ENCODE results near the gene GFRA4. TPM values are rescaled to one million over a fixed set of nuclear protein-coding genes. Genes with fewer than 3 reads are reported as not detected.

Gene GFRA4
- total RNA-seq, 1 experiment from 2014 or later: not detected

- H3K23ac ChIP-seq (ENCODE audit: insufficient read length, low read depth, low read length): no peak overlapping the region
- no peak overlapping the region for H3K27ac ChIP-seq (ENCODE audit: insufficient read length, low read depth, low read length)
- Mint-ChIP-seq H3K4me3 (peak overlapping the region in 1 of 2 experiments; percentile 58; a peak in 1 of 5 replicates), H3K4me1 (peaks cover 16 to 29% of the 10 kb centered on the region in 2 experiments), H3K9me3 (no peaks in the 10 kb centered on the region; a peak in 1 of 5 replicates), H3K27ac (no peak overlapping the region), H3K27me3 (ENCODE audit: low read depth) (peaks cover 50% of the 10 kb centered on the region), H3K36me3 (ENCODE audit: insufficient read depth in 1 of 3, low read depth in 3 of 3) (no peaks in the 10 kb centered on the region)
- no peak overlapping the region for H4K5ac ChIP-seq (ENCODE audit: insufficient read length, low read depth, low read length)
- H3K4ac ChIP-seq (ENCODE audit: low read depth, low read length): no peak overlapping the region
- no peaks in the 10 kb centered on the region for H3K79me1 ChIP-seq (ENCODE audit: insufficient read depth, low read depth, low read length, poor library complexity, severe bottlenecking)
- H3K4me2 ChIP-seq (ENCODE audit: insufficient read depth, insufficient read length, low read length): no peak overlapping the region
- H3K27me3 ChIP-seq (ENCODE audit: insufficient read depth, low read length): no peaks in the 10 kb centered on the region; the same call in 1 of the 2 replicates
- no peak overlapping the region for H2BK15ac ChIP-seq (ENCODE audit: low read depth, low read length)
- H3K56ac ChIP-seq (ENCODE audit: insufficient read length, low read depth, low read length): no peak overlapping the region
- H2BK120ac ChIP-seq (ENCODE audit: low read depth, low read length, poor library complexity, severe bottlenecking): no peak overlapping the region
- H3T11ph ChIP-seq (ENCODE audit: low read length): no peak overlapping the region
- DNase-seq: no peak
- H4K91ac ChIP-seq (ENCODE audit: insufficient read length, low read depth, low read length): no peak overlapping the region
- no peak overlapping the region for H3K14ac ChIP-seq (ENCODE audit: insufficient read depth, low read length)
- H2BK20ac ChIP-seq (ENCODE audit: low read depth, low read length, poor library complexity, severe bottlenecking): no peak overlapping the region
- no CpG with 5 or more reads among the region's 14 CpGs for WGBS (ENCODE audit: extremely low coverage, insufficient read length, low lambda C conversion rate)
- no peaks in the 10 kb centered on the region for H3K9me3 ChIP-seq (ENCODE audit: control insufficient read depth, low read depth, low read length)
- no peak overlapping the region for H2AK5ac ChIP-seq (ENCODE audit: insufficient read length, low read length)
- no peaks in the 10 kb centered on the region for H3K79me2 ChIP-seq (ENCODE audit: insufficient read depth, low read length)
- no peak overlapping the region for H4K8ac ChIP-seq (replicated peaks; ENCODE audit: insufficient read length, low read depth, low read length)
- no peak overlapping the region for H2AFZ ChIP-seq (ENCODE audit: low read length)
- TF ChIP-seq CTCF (conservative IDR thresholded peaks at IDR 0.05): no peak
- H2BK5ac ChIP-seq (ENCODE audit: insufficient read length, low read length): no peak overlapping the region
- H3K23me2 ChIP-seq (ENCODE audit: insufficient read length, low read depth, low read length, poor library complexity, severe bottlenecking): peaks cover 13% of the 10 kb centered on the region
- no peak overlapping the region for H3K9ac ChIP-seq (ENCODE audit: extremely low read depth, insufficient read length, low read length)
- H3K18ac ChIP-seq (ENCODE audit: insufficient read length, low read depth, low read length): no peak overlapping the region
- no peaks in the 10 kb centered on the region; the same call in 1 of the 2 replicates for H3K4me1 ChIP-seq (ENCODE audit: insufficient read depth, low read length)
- H4K20me1 ChIP-seq (ENCODE audit: control insufficient read depth, insufficient read depth, insufficient read length): no peaks in the 10 kb centered on the region
- no peak overlapping the region for H2BK12ac ChIP-seq (ENCODE audit: insufficient read length, low read depth, low read length)
Observed at GRCh38 chr20:3678856-3679720, 15.9 kb upstream of the GFRA4 start.
